Measurements from ENCODE around the gene KLHL13.

KLHL13 gene

DNA sequence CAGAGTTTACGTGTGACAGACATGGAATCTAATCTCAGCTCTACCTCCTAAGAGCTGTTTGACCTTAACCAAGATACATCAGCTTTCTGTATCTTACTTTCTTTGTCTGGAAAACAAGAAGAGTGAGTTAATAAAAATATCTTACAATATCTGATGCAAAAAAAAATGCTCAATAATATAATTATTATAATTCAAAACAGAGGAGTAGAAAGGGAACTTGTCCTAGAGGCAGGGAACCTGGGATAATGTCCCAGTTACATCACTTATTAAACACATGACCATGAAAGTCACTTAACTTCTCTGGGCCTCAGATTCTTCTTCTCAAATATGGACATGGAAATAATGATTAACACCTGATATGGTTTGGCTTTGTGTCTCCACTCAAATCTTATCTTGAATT, 256.1 kb downstream of the KLHL13 start:
- no peak overlapping the region for H3K9ac ChIP-seq (ENCODE audit: low read length)
- no peak overlapping the region for H2AFZ ChIP-seq (ENCODE audit: low read length)
- no peaks in the 10 kb centered on the region for H4K20me1 ChIP-seq (ENCODE audit: insufficient read depth, low read length)
- H3K36me3 ChIP-seq (ENCODE audit: insufficient read depth, low read length): no peaks in the 10 kb centered on the region
- no peaks in the 10 kb centered on the region for H3K4me1 ChIP-seq (ENCODE audit: insufficient read depth, low read length, severe bottlenecking)
- no peaks in the 10 kb centered on the region for H3K79me2 ChIP-seq (ENCODE audit: insufficient read depth, low read length)
- no peaks in the 10 kb centered on the region for H3K27me3 ChIP-seq (ENCODE audit: insufficient read depth, low read length)
- no peaks in the 10 kb centered on the region for H3K9me3 ChIP-seq (ENCODE audit: low read length)
- no peak overlapping the region for H3K27ac ChIP-seq (ENCODE audit: low read depth, low read length, poor library complexity, severe bottlenecking)
- H3F3A ChIP-seq (ENCODE audit: insufficient read depth, low read length): no peaks in the 10 kb centered on the region
- no peak for TF ChIP-seq EZH2 (IDR thresholded peaks at IDR 0.05; ENCODE audit: borderline replicate concordance, low read length)
- TF ChIP-seq, protein P1, sequence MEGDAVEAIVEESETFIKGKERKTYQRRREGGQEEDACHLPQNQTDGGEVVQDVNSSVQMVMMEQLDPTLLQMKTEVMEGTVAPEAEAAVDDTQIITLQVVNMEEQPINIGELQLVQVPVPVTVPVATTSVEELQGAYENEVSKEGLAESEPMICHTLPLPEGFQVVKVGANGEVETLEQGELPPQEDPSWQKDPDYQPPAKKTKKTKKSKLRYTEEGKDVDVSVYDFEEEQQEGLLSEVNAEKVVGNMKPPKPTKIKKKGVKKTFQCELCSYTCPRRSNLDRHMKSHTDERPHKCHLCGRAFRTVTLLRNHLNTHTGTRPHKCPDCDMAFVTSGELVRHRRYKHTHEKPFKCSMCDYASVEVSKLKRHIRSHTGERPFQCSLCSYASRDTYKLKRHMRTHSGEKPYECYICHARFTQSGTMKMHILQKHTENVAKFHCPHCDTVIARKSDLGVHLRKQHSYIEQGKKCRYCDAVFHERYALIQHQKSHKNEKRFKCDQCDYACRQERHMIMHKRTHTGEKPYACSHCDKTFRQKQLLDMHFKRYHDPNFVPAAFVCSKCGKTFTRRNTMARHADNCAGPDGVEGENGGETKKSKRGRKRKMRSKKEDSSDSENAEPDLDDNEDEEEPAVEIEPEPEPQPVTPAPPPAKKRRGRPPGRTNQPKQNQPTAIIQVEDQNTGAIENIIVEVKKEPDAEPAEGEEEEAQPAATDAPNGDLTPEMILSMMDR (IDR thresholded peaks at IDR 0.05; ENCODE audit: low read length): no peak
- H3K4me3 ChIP-seq (ENCODE audit: low read depth, low read length, poor library complexity, severe bottlenecking): no peak overlapping the region
- H3K9me2 ChIP-seq (ENCODE audit: low read depth, low read length): no peaks in the 10 kb centered on the region
- no peak overlapping the region for H3K4me2 ChIP-seq (ENCODE audit: low read length)

GRCh38 chrX:117854806-117855205, 261.8 kb downstream of the KLHL13 start:
- Histone ChIP-seq H2AFZ (ENCODE audit: low read length) (no peak overlapping the region), H3K9ac (ENCODE audit: low read length) (no peak overlapping the region), H3F3A (ENCODE audit: insufficient read depth, low read length) (no peaks in the 10 kb centered on the region), H3K9me3 (ENCODE audit: low read length) (no peaks in the 10 kb centered on the region), H3K4me2 (ENCODE audit: low read length) (no peak overlapping the region), H3K4me1 (ENCODE audit: insufficient read depth, low read length, severe bottlenecking) (no peaks in the 10 kb centered on the region), H3K79me2 (ENCODE audit: insufficient read depth, low read length) (no peaks in the 10 kb centered on the region), H3K27me3 (ENCODE audit: insufficient read depth, low read length) (no peaks in the 10 kb centered on the region), H3K27ac (ENCODE audit: low read depth, low read length, poor library complexity, severe bottlenecking) (no peak overlapping the region), H4K20me1 (ENCODE audit: insufficient read depth, low read length) (no peaks in the 10 kb centered on the region), H3K9me2 (ENCODE audit: low read depth, low read length) (no peaks in the 10 kb centered on the region), H3K4me3 (ENCODE audit: low read depth, low read length, poor library complexity, severe bottlenecking) (no peak overlapping the region), H3K36me3 (ENCODE audit: insufficient read depth, low read length) (no peaks in the 10 kb centered on the region)
- TF ChIP-seq EZH2 (IDR thresholded peaks at IDR 0.05; ENCODE audit: borderline replicate concordance, low read length): no peak

GRCh38 chrX:117851025-117851424, 265.6 kb downstream of the KLHL13 start:
- H3K4me1 ChIP-seq (ENCODE audit: insufficient read depth, low read length, severe bottlenecking): no peaks in the 10 kb centered on the region
- no peaks in the 10 kb centered on the region for H3K9me2 ChIP-seq (ENCODE audit: low read depth, low read length)
- no peak overlapping the region for H3K27ac ChIP-seq (ENCODE audit: low read depth, low read length, poor library complexity, severe bottlenecking)
- no peak overlapping the region for H2AFZ ChIP-seq (ENCODE audit: low read length)
- H3K27me3 ChIP-seq (ENCODE audit: insufficient read depth, low read length): no peaks in the 10 kb centered on the region
- no peak overlapping the region for H3K4me2 ChIP-seq (ENCODE audit: low read length)
- no peaks in the 10 kb centered on the region for H3K79me2 ChIP-seq (ENCODE audit: insufficient read depth, low read length)
- H3K9ac ChIP-seq (ENCODE audit: low read length): no peak overlapping the region
- H4K20me1 ChIP-seq (ENCODE audit: insufficient read depth, low read length): no peaks in the 10 kb centered on the region
- H3K4me3 ChIP-seq (ENCODE audit: low read depth, low read length, poor library complexity, severe bottlenecking): no peak overlapping the region
- no peaks in the 10 kb centered on the region for H3F3A ChIP-seq (ENCODE audit: insufficient read depth, low read length)
- H3K9me3 ChIP-seq (ENCODE audit: low read length): no peaks in the 10 kb centered on the region
- TF ChIP-seq, protein P1 (IDR thresholded peaks at IDR 0.05; ENCODE audit: low read length): no peak
- no peak for TF ChIP-seq EZH2 (IDR thresholded peaks at IDR 0.05; ENCODE audit: borderline replicate concordance, low read length)
- no peaks in the 10 kb centered on the region for H3K36me3 ChIP-seq (ENCODE audit: insufficient read depth, low read length)

All from OCI-LY1 (cell line).